Measurements from ENCODE around the gene DPP6.

DPP6 gene

GRCh38 chr7:154380771-154381170, 328.6 kb downstream of the DPP6 start:
- no peak overlapping the region for H3K4me3 ChIP-seq (ENCODE audit: low read depth, low read length)
- H3K9ac ChIP-seq (ENCODE audit: low read depth, low read length), result no peak overlapping the region
- H3K27ac ChIP-seq (ENCODE audit: low read depth, low read length), result no peak overlapping the region
- H3K36me3 ChIP-seq (ENCODE audit: control insufficient read depth, insufficient read depth, low read length), result no peaks in the 10 kb centered on the region
- H3K4me1 ChIP-seq (ENCODE audit: control insufficient read depth, insufficient read depth, low read length), result no peaks in the 10 kb centered on the region
- no peaks in the 10 kb centered on the region for H3K27me3 ChIP-seq (ENCODE audit: control insufficient read depth, insufficient read depth, low read length)
- no peaks in the 10 kb centered on the region for H3K9me3 ChIP-seq (ENCODE audit: control insufficient read depth, insufficient read depth, low read length)

DNA sequence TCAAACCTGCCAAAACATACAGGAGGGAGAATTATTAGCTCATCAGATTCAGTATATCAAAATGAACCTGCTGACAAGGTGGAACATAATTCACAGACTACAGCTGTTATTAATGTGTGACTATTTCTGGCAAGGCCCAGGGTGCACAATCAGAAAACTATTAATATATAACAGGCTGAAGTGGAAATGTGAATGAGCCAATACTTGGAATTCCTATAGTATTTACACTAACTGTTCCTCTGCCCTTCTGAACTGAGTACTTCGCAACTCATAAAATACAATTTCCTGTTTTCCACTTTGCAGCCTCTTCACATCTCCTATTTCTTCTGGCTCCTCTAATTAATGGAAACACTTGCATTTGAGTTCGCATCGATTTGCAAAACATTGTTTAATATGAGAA, 330.8 kb downstream of the DPP6 start:
- Histone ChIP-seq H3K9ac (ENCODE audit: low read depth, low read length) (no peak overlapping the region), H3K4me1 (ENCODE audit: control insufficient read depth, insufficient read depth, low read length) (no peaks in the 10 kb centered on the region), H3K27ac (ENCODE audit: low read depth, low read length) (no peak overlapping the region), H3K27me3 (ENCODE audit: control insufficient read depth, insufficient read depth, low read length) (no peaks in the 10 kb centered on the region), H3K9me3 (ENCODE audit: control insufficient read depth, insufficient read depth, low read length) (no peaks in the 10 kb centered on the region), H3K36me3 (ENCODE audit: control insufficient read depth, insufficient read depth, low read length) (no peaks in the 10 kb centered on the region), H3K4me3 (ENCODE audit: low read depth, low read length) (no peak overlapping the region)

- Histone ChIP-seq H3K9me3 (ENCODE audit: control insufficient read depth, insufficient read depth, low read length) (no peaks in the 10 kb centered on the region), H3K4me1 (ENCODE audit: control insufficient read depth, insufficient read depth, low read length) (no peaks in the 10 kb centered on the region), H3K27me3 (ENCODE audit: control insufficient read depth, insufficient read depth, low read length) (no peaks in the 10 kb centered on the region), H3K36me3 (ENCODE audit: control insufficient read depth, insufficient read depth, low read length) (no peaks in the 10 kb centered on the region), H3K27ac (ENCODE audit: low read depth, low read length) (no peak overlapping the region), H3K4me3 (ENCODE audit: low read depth, low read length) (no peak overlapping the region), H3K9ac (ENCODE audit: low read depth, low read length) (no peak overlapping the region)
These were observed 333.0 kb downstream of the DPP6 start for GRCh38 chr7:154385214-154385613.

DNA sequence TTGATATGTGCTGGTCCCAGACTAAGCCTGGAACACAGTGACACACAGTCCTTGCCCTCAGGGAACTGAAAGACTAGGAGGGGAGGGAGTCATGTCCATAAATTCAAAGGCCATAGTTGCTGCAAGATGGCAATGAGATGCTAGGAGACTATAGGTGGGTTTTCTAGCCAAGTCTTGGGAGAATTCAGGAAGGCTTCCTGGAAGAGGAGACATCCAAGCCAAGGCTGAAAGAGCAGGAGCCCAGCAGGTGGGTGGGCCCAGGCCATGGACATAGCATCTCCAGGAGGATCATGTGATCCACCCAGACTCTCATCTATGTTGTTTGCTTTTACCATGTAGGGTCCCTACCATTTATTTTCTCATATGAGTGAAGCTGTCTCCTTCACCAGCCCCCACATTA, 335.1 kb downstream of the DPP6 start:
- Histone ChIP-seq H3K4me3 (ENCODE audit: low read depth, low read length) (no peak overlapping the region), H3K36me3 (ENCODE audit: control insufficient read depth, insufficient read depth, low read length) (no peaks in the 10 kb centered on the region), H3K27me3 (ENCODE audit: control insufficient read depth, insufficient read depth, low read length) (no peaks in the 10 kb centered on the region), H3K4me1 (ENCODE audit: control insufficient read depth, insufficient read depth, low read length) (peaks cover 2% of the 10 kb centered on the region; the same call in 1 of the 2 replicates), H3K9ac (ENCODE audit: low read depth, low read length) (no peak overlapping the region), H3K9me3 (ENCODE audit: control insufficient read depth, insufficient read depth, low read length) (no peaks in the 10 kb centered on the region), H3K27ac (ENCODE audit: low read depth, low read length) (no peak overlapping the region)

GRCh38 chr7:154388412-154388811, 336.2 kb downstream of the DPP6 start:
- Histone ChIP-seq H3K4me3 (ENCODE audit: low read depth, low read length) (no peak overlapping the region), H3K36me3 (ENCODE audit: control insufficient read depth, insufficient read depth, low read length) (no peaks in the 10 kb centered on the region), H3K4me1 (ENCODE audit: control insufficient read depth, insufficient read depth, low read length) (peaks cover 7% of the 10 kb centered on the region; the same call in 1 of the 2 replicates), H3K27me3 (ENCODE audit: control insufficient read depth, insufficient read depth, low read length) (no peaks in the 10 kb centered on the region), H3K9me3 (ENCODE audit: control insufficient read depth, insufficient read depth, low read length) (no peaks in the 10 kb centered on the region), H3K9ac (ENCODE audit: low read depth, low read length) (no peak overlapping the region), H3K27ac (ENCODE audit: low read depth, low read length) (no peak overlapping the region)

- Histone ChIP-seq H3K27me3 (ENCODE audit: control insufficient read depth, insufficient read depth, low read length) (no peaks in the 10 kb centered on the region), H3K9me3 (ENCODE audit: control insufficient read depth, insufficient read depth, low read length) (no peaks in the 10 kb centered on the region), H3K9ac (ENCODE audit: low read depth, low read length) (no peak overlapping the region)
These were observed 336.8 kb downstream of the DPP6 start for GRCh38 chr7:154388999-154389398.

DNA sequence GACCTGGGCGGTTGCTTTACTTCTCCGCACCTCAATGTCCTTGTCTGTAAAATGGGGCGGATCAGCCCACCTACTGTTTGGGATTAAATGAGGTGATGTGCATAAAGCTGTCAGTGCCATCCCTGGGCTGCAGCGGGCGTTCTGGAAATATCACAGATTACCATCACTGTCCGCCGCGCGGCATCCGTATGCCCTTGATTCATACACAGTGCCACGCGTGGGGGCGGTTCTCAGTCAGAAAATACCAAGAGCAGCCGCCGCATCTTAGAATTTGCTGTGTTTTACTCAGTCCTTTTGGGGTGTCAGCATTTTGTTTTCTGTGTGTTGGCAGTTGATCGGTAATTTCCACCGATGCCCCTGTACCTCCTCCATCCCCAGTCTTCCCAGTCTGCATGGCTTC, 338.8 kb downstream of the DPP6 start:
- H3K36me3 ChIP-seq (ENCODE audit: control insufficient read depth, insufficient read depth, low read length), result no peaks in the 10 kb centered on the region
- no peaks in the 10 kb centered on the region for H3K9me3 ChIP-seq (ENCODE audit: control insufficient read depth, insufficient read depth, low read length)
- H3K27me3 ChIP-seq (ENCODE audit: control insufficient read depth, insufficient read depth, low read length), result no peaks in the 10 kb centered on the region
- no peak overlapping the region for H3K27ac ChIP-seq (ENCODE audit: low read depth, low read length)
- H3K9ac ChIP-seq (ENCODE audit: low read depth, low read length), result no peak overlapping the region
- H3K4me3 ChIP-seq (ENCODE audit: low read depth, low read length), result no peak overlapping the region
- peaks cover 7% of the 10 kb centered on the region; the same call in 1 of the 2 replicates for H3K4me1 ChIP-seq (ENCODE audit: control insufficient read depth, insufficient read depth, low read length)

More at GRCh38 chr7:154388999-154389398, 336.8 kb downstream of the DPP6 start:
- Histone ChIP-seq H3K27ac (ENCODE audit: low read depth, low read length) (no peak overlapping the region), H3K4me1 (ENCODE audit: control insufficient read depth, insufficient read depth, low read length) (peaks cover 7% of the 10 kb centered on the region; the same call in 1 of the 2 replicates), H3K36me3 (ENCODE audit: control insufficient read depth, insufficient read depth, low read length) (no peaks in the 10 kb centered on the region), H3K4me3 (ENCODE audit: low read depth, low read length) (no peak overlapping the region)

- no peaks in the 10 kb centered on the region for H3K27me3 ChIP-seq (ENCODE audit: control insufficient read depth, insufficient read depth, low read length)
- peaks cover 7% of the 10 kb centered on the region; the same call in 1 of the 2 replicates for H3K4me1 ChIP-seq (ENCODE audit: control insufficient read depth, insufficient read depth, low read length)
- no peak overlapping the region for H3K9ac ChIP-seq (ENCODE audit: low read depth, low read length)
- no peak overlapping the region for H3K27ac ChIP-seq (ENCODE audit: low read depth, low read length)
- no peaks in the 10 kb centered on the region for H3K9me3 ChIP-seq (ENCODE audit: control insufficient read depth, insufficient read depth, low read length)
- H3K36me3 ChIP-seq (ENCODE audit: control insufficient read depth, insufficient read depth, low read length), result no peaks in the 10 kb centered on the region
- H3K4me3 ChIP-seq (ENCODE audit: low read depth, low read length), result no peak overlapping the region
These were observed 342.6 kb downstream of the DPP6 start for GRCh38 chr7:154394804-154395203.

DNA sequence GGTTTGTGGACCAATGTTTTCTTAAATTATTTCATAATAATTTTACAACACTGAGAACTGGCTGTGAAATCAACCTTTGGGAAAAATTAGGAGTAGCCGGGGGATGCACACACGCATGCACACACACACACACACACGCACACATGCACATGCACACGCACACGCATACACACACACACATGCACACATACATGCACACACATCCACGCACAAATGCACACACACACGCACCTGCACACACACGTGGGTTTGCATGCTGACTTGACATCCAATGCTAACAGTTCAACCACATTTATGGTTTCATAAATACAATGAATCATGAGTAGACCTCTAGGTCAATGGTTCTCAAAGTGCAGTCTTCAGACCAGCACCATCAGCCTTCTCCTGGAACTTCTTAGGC, 354.1 kb downstream of the DPP6 start:
- H3K9me3 ChIP-seq (ENCODE audit: control insufficient read depth, insufficient read depth, low read length), result no peaks in the 10 kb centered on the region
- H3K9ac ChIP-seq (ENCODE audit: low read depth, low read length), result no peak overlapping the region
- H3K27me3 ChIP-seq (ENCODE audit: control insufficient read depth, insufficient read depth, low read length), result no peaks in the 10 kb centered on the region
- H3K36me3 ChIP-seq (ENCODE audit: control insufficient read depth, insufficient read depth, low read length), result no peaks in the 10 kb centered on the region
- no peaks in the 10 kb centered on the region; the same call in 1 of the 2 replicates for H3K4me1 ChIP-seq (ENCODE audit: control insufficient read depth, insufficient read depth, low read length)
- no peak overlapping the region for H3K27ac ChIP-seq (ENCODE audit: low read depth, low read length)
- H3K4me3 ChIP-seq (ENCODE audit: low read depth, low read length), result no peak overlapping the region

DNA sequence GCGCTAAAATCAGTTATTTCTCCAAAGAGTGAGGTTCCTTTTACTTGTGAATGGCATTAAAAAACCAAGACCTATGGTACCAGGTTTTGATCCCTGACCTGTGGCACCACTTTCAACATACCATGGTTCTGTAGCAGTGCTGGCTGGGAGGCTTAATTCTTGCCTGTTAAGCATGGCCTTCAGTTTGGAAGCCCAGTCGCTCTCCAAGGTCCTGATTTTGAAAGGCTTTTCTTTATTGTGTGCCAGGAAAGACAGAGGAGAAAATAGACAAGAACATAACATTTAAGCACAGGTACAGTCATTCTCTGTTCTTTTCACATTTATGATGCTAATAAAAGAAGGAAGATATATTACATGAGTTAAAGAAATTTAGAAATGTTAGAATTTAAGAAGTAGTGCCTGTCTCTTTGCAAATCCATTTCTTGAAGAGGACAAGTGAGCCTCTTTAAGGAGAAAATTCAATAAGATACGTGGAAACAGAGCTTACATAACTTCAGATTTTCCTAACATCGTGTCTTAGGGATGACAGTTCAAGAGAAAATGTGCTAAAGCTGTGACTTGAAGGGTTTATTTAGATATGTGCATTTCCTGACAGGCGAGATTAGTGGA, 357.6 kb downstream of the DPP6 start:
- Histone ChIP-seq H3K9ac (ENCODE audit: low read depth, low read length) (no peak overlapping the region), H3K9me3 (ENCODE audit: control insufficient read depth, insufficient read depth, low read length) (no peaks in the 10 kb centered on the region), H3K4me1 (ENCODE audit: control insufficient read depth, insufficient read depth, low read length) (no peaks in the 10 kb centered on the region; the same call in 1 of the 2 replicates)

GRCh38 chr7:154412105-154412504, 359.9 kb downstream of the DPP6 start:
- peaks cover 5% of the 10 kb centered on the region; the same call in 1 of the 2 replicates for H3K4me1 ChIP-seq (ENCODE audit: control insufficient read depth, insufficient read depth, low read length)
- no peak overlapping the region for H3K4me3 ChIP-seq (ENCODE audit: low read depth, low read length)
- no peaks in the 10 kb centered on the region for H3K9me3 ChIP-seq (ENCODE audit: control insufficient read depth, insufficient read depth, low read length)
- H3K27me3 ChIP-seq (ENCODE audit: control insufficient read depth, insufficient read depth, low read length), result no peaks in the 10 kb centered on the region
- no peak overlapping the region for H3K9ac ChIP-seq (ENCODE audit: low read depth, low read length)
- H3K27ac ChIP-seq (ENCODE audit: low read depth, low read length), result no peak overlapping the region
- no peaks in the 10 kb centered on the region for H3K36me3 ChIP-seq (ENCODE audit: control insufficient read depth, insufficient read depth, low read length)

More for the DNA sequence above, 357.6 kb downstream of the DPP6 start:
- no peak overlapping the region for H3K4me3 ChIP-seq (ENCODE audit: low read depth, low read length)
- no peak overlapping the region for H3K27ac ChIP-seq (ENCODE audit: low read depth, low read length)
- H3K27me3 ChIP-seq (ENCODE audit: control insufficient read depth, insufficient read depth, low read length), result no peaks in the 10 kb centered on the region
- no peaks in the 10 kb centered on the region for H3K36me3 ChIP-seq (ENCODE audit: control insufficient read depth, insufficient read depth, low read length)
